ENCODE data around the gene SBF2.

GRCh38 chr11:10285148-10285802, 8.7 kb downstream of the SBF2 start:
- TF ChIP-seq CTCF (optimal IDR thresholded peaks at IDR 0.05 in 1 of 3, IDR thresholded peaks at IDR 0.05 in 1 of 3, conservative IDR thresholded peaks at IDR 0.05 in 1 of 3; ENCODE audit: extremely low read depth in 1 of 3, insufficient read depth in 2 of 3, low read length in 3 of 3) (no peak), EZH2 (IDR thresholded peaks at IDR 0.05; ENCODE audit: low read length) (no peak)

All from keratinocyte (primary cell).